Measurements from ENCODE around the gene CAPN13.

CAPN13 gene

GRCh38 chr2:30769481-30769780, 37.8 kb downstream of the CAPN13 start:
- no peak overlapping the region for H3K4me2 ChIP-seq (ENCODE audit: low read depth, low read length)
- H3K79me2 ChIP-seq (ENCODE audit: low read length), result no peaks in the 10 kb centered on the region
- TF ChIP-seq EZH2phosphoT487 (IDR thresholded peaks at IDR 0.05; ENCODE audit: low read length), result no peak
- TF ChIP-seq, protein P1, sequence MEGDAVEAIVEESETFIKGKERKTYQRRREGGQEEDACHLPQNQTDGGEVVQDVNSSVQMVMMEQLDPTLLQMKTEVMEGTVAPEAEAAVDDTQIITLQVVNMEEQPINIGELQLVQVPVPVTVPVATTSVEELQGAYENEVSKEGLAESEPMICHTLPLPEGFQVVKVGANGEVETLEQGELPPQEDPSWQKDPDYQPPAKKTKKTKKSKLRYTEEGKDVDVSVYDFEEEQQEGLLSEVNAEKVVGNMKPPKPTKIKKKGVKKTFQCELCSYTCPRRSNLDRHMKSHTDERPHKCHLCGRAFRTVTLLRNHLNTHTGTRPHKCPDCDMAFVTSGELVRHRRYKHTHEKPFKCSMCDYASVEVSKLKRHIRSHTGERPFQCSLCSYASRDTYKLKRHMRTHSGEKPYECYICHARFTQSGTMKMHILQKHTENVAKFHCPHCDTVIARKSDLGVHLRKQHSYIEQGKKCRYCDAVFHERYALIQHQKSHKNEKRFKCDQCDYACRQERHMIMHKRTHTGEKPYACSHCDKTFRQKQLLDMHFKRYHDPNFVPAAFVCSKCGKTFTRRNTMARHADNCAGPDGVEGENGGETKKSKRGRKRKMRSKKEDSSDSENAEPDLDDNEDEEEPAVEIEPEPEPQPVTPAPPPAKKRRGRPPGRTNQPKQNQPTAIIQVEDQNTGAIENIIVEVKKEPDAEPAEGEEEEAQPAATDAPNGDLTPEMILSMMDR (IDR thresholded peaks at IDR 0.05; ENCODE audit: low read length), result no peak
- TF ChIP-seq EZH2 (optimal IDR thresholded peaks at IDR 0.05; ENCODE audit: low read depth, low read length), result no peak
- H3K9me3 ChIP-seq (replicated peaks; ENCODE audit: insufficient read depth, low read length), result no peaks in the 10 kb centered on the region
- H3K27me3 ChIP-seq (replicated peaks; ENCODE audit: insufficient read depth, low read length), result no peaks in the 10 kb centered on the region
- no peaks in the 10 kb centered on the region for H3K9me2 ChIP-seq (replicated peaks; ENCODE audit: insufficient read depth, low read length)
- no peaks in the 10 kb centered on the region for H4K20me1 ChIP-seq (ENCODE audit: insufficient read depth, low read length)
- DNase-seq, result no peak
- H3K36me3 ChIP-seq (replicated peaks; ENCODE audit: insufficient read depth, low read length), result no peaks in the 10 kb centered on the region
- no peaks in the 10 kb centered on the region for H3F3A ChIP-seq (ENCODE audit: insufficient read depth, low read length)
- no peaks in the 10 kb centered on the region for H3K4me1 ChIP-seq (ENCODE audit: low read length)
- H3K4me3 ChIP-seq (ENCODE audit: low read length), result no peak overlapping the region
- no peak overlapping the region for H3K27ac ChIP-seq (ENCODE audit: low read length)
- no peak overlapping the region for H3K9ac ChIP-seq (ENCODE audit: low read length)
- H2AFZ ChIP-seq (ENCODE audit: low read length), result no peak overlapping the region

- no peak overlapping the region for H2AFZ ChIP-seq (ENCODE audit: low read length)
- no peaks in the 10 kb centered on the region for H3F3A ChIP-seq (ENCODE audit: insufficient read depth, low read length)
- no peak overlapping the region for H3K27ac ChIP-seq (ENCODE audit: low read length)
- DNase-seq, result no peak
- no peak overlapping the region for H3K9ac ChIP-seq (ENCODE audit: low read length)
- H3K9me2 ChIP-seq (replicated peaks; ENCODE audit: insufficient read depth, low read length), result no peaks in the 10 kb centered on the region
- no peaks in the 10 kb centered on the region for H3K9me3 ChIP-seq (replicated peaks; ENCODE audit: insufficient read depth, low read length)
- no peak overlapping the region for H3K4me2 ChIP-seq (ENCODE audit: low read depth, low read length)
- no peaks in the 10 kb centered on the region for H3K4me1 ChIP-seq (ENCODE audit: low read length)
- H3K79me2 ChIP-seq (ENCODE audit: low read length), result no peaks in the 10 kb centered on the region
- no peaks in the 10 kb centered on the region for H3K36me3 ChIP-seq (replicated peaks; ENCODE audit: insufficient read depth, low read length)
- H4K20me1 ChIP-seq (ENCODE audit: insufficient read depth, low read length), result no peaks in the 10 kb centered on the region
- H3K4me3 ChIP-seq (ENCODE audit: low read length), result no peak overlapping the region
- TF ChIP-seq EZH2phosphoT487 (IDR thresholded peaks at IDR 0.05; ENCODE audit: low read length) (no peak), EZH2 (optimal IDR thresholded peaks at IDR 0.05; ENCODE audit: low read depth, low read length) (no peak)
- TF ChIP-seq, protein P1 (IDR thresholded peaks at IDR 0.05; ENCODE audit: low read length), result no peak
- no peaks in the 10 kb centered on the region for H3K27me3 ChIP-seq (replicated peaks; ENCODE audit: insufficient read depth, low read length)
These were observed 38.4 kb downstream of the CAPN13 start for GRCh38 chr2:30768708-30769480.

GRCh38 chr2:30768036-30768686, 39.1 kb downstream of the CAPN13 start:
- Histone ChIP-seq H3K9me2 (replicated peaks; ENCODE audit: insufficient read depth, low read length) (no peaks in the 10 kb centered on the region), H3K36me3 (replicated peaks; ENCODE audit: insufficient read depth, low read length) (no peaks in the 10 kb centered on the region), H3K27me3 (replicated peaks; ENCODE audit: insufficient read depth, low read length) (no peaks in the 10 kb centered on the region), H3K4me1 (ENCODE audit: low read length) (no peaks in the 10 kb centered on the region), H3K9ac (ENCODE audit: low read length) (no peak overlapping the region), H3K79me2 (ENCODE audit: low read length) (no peaks in the 10 kb centered on the region), H4K20me1 (ENCODE audit: insufficient read depth, low read length) (no peaks in the 10 kb centered on the region), H3K4me3 (ENCODE audit: low read length) (no peak overlapping the region), H3K27ac (ENCODE audit: low read length) (no peak overlapping the region), H2AFZ (ENCODE audit: low read length) (no peak overlapping the region), H3K4me2 (ENCODE audit: low read depth, low read length) (no peak overlapping the region), H3F3A (ENCODE audit: insufficient read depth, low read length) (no peaks in the 10 kb centered on the region), H3K9me3 (replicated peaks; ENCODE audit: insufficient read depth, low read length) (no peaks in the 10 kb centered on the region)
- TF ChIP-seq EZH2 (optimal IDR thresholded peaks at IDR 0.05; ENCODE audit: low read depth, low read length) (no peak), EZH2phosphoT487 (IDR thresholded peaks at IDR 0.05; ENCODE audit: low read length) (no peak)
- TF ChIP-seq, protein P1 (IDR thresholded peaks at IDR 0.05; ENCODE audit: low read length), result no peak
- no peak for DNase-seq
